Osteoblast (primary cell): Measurements from ENCODE around the gene ASCC3. TPM values are rescaled to one million over a fixed set of nuclear protein-coding genes. Genes with fewer than 3 reads are reported as not detected.

Source experiments
- DNase-seq: peaks from one replicate; pipeline ENCODE4 v3.0.0; 2011; ENCODE audit warnings: low spot score, mixed read lengths; ENCODE audit not compliant: insufficient read length; ENCODE audit errors: missing footprints
- H2AFZ ChIP-seq: 2 replicates; pipeline ENCODE4 v1.6.0; 2011; ENCODE audit warnings: mild to moderate bottlenecking, low read length
- H3K27ac ChIP-seq: 2 replicates; pipeline ENCODE4 v1.5.1; 2011; ENCODE audit warnings: mild to moderate bottlenecking, low read depth, low read length, moderate library complexity
- H3K27me3 ChIP-seq: 2 replicates; pipeline ENCODE4 v1.6.0; 2012; ENCODE audit warnings: mild to moderate bottlenecking, control low read depth, inconsistent platforms, low read length, moderate library complexity; ENCODE audit not compliant: insufficient read depth
- H3K36me3 ChIP-seq: 2 replicates; pipeline ENCODE4 v1.5.1; 2011; ENCODE audit warnings: mild to moderate bottlenecking, low read length, control low read depth, moderate library complexity; ENCODE audit not compliant: insufficient read depth
- H3K4me1 ChIP-seq: 2 replicates; pipeline ENCODE4 v1.5.1; 2011; ENCODE audit warnings: mild to moderate bottlenecking, low read length, control low read depth, moderate library complexity; ENCODE audit not compliant: insufficient read depth
- H3K4me2 ChIP-seq: 2 replicates; pipeline ENCODE4 v1.6.0; 2011; ENCODE audit warnings: mild to moderate bottlenecking, low read length; ENCODE audit not compliant: insufficient read depth
- H3K4me3 ChIP-seq: fragments of 200-600 bp; sonication (generic); 3 replicates; pipeline ENCODE4 v1.5.1; 2012; ENCODE audit warnings: mild to moderate bottlenecking, low read length, inconsistent platforms; ENCODE audit not compliant: insufficient read depth
- H3K79me2 ChIP-seq: 2 replicates; pipeline ENCODE4 v1.6.0; 2012; ENCODE audit warnings: mild to moderate bottlenecking, low read length, control low read depth, inconsistent platforms; ENCODE audit not compliant: insufficient read depth
- H3K9me3 ChIP-seq: 2 replicates; pipeline ENCODE4 v1.5.1; 2011; ENCODE audit warnings: low read depth, low read length, control low read depth
- H4K20me1 ChIP-seq: 2 replicates; pipeline ENCODE4 v1.6.0; 2012; ENCODE audit warnings: mild to moderate bottlenecking, low read length, control low read depth; ENCODE audit not compliant: insufficient read depth
- total RNA-seq: library from RNA; depleted of rRNA; stranded (reverse); fragments of >200 nt; gene quantifications from 2 replicates; pipeline ENCODE4 v1.2.3, GENCODE V29; 2012
- TF ChIP-seq, protein P1 (sequence below): IDR thresholded peaks from 2 replicates; pipeline ENCODE4 v1.5.1; 2011; ENCODE audit warnings: mild to moderate bottlenecking, low read depth, low read length, moderate library complexity; ENCODE audit errors: extremely low read depth

Gene ASCC3
- total RNA-seq, 1 donor: 68.8 TPM

DNA sequence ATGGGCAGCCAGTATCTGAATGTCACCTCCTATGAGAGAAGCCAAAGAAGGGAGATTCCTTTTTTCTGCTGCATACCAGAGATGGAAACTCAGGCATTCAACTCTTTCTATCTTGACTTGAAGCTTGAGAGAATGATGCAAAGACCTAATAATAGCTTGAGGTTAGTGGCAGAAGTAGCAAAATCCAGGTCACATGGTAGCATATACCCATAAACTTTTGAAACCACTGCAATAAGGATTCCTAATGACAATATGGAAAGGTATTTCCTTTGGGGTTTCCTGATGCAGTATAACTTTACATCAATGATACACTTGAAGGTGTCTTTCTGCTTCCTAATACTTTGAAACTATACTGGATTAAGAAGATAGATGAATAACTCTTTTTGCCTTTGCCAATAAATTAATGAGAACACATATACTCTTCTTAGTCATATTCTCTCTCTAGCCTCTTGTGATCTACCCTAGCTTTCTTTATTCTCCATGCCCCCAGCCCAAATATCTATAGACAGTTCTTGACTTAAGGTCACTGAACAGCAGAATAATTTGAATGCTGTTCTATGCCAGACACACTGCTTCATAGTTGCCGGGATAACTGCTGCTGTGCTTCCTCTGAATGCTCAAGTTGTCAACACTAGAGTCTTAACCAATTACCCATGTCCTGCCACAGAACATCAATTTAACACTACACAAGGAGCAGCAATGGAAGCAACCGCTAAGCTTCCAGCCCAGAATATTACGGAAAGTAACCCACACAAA, 260.9 kb downstream of the ASCC3 start:
- peaks cover 9% of the 10 kb centered on the region for H3K36me3 ChIP-seq
- H3K4me1 ChIP-seq: peaks cover 15% of the 10 kb centered on the region
- TF ChIP-seq, protein P1, sequence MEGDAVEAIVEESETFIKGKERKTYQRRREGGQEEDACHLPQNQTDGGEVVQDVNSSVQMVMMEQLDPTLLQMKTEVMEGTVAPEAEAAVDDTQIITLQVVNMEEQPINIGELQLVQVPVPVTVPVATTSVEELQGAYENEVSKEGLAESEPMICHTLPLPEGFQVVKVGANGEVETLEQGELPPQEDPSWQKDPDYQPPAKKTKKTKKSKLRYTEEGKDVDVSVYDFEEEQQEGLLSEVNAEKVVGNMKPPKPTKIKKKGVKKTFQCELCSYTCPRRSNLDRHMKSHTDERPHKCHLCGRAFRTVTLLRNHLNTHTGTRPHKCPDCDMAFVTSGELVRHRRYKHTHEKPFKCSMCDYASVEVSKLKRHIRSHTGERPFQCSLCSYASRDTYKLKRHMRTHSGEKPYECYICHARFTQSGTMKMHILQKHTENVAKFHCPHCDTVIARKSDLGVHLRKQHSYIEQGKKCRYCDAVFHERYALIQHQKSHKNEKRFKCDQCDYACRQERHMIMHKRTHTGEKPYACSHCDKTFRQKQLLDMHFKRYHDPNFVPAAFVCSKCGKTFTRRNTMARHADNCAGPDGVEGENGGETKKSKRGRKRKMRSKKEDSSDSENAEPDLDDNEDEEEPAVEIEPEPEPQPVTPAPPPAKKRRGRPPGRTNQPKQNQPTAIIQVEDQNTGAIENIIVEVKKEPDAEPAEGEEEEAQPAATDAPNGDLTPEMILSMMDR: no peak
- no peaks in the 10 kb centered on the region for H3K79me2 ChIP-seq
- H3K4me3 ChIP-seq: no peak overlapping the region
- no peaks in the 10 kb centered on the region for H3K9me3 ChIP-seq
- H3K27ac ChIP-seq: peak overlapping the region; percentile 45
- DNase-seq: no peak
- H3K27me3 ChIP-seq: no peaks in the 10 kb centered on the region
- H4K20me1 ChIP-seq: no peaks in the 10 kb centered on the region
- no peak overlapping the region for H2AFZ ChIP-seq
- no peak overlapping the region for H3K4me2 ChIP-seq

DNA sequence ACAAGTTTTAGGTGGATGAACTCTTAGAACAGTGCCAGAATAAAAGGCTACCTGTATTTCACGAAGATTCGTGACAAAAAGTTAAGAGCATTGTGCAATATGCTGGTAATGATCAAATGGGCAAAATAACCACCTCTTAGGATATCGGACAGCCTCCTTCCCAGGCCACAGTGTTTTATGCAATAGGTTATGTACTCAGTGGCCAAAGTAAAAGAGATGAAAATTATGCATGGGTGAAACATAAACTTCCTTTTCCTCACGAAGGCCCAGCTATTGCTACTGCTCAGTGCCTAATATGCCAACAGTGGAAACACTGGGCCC, 262.8 kb downstream of the ASCC3 start:
- Histone ChIP-seq H3K4me2 (no peak overlapping the region), H3K27me3 (no peaks in the 10 kb centered on the region), H3K79me2 (no peaks in the 10 kb centered on the region), H3K9me3 (no peaks in the 10 kb centered on the region), H4K20me1 (no peaks in the 10 kb centered on the region), H3K27ac (no peak overlapping the region), H3K36me3 (peaks cover 5% of the 10 kb centered on the region), H3K4me1 (peaks cover 12% of the 10 kb centered on the region), H2AFZ (no peak overlapping the region), H3K4me3 (no peak overlapping the region)
- TF ChIP-seq, protein P1: no peak
- DNase-seq: no peak

DNA sequence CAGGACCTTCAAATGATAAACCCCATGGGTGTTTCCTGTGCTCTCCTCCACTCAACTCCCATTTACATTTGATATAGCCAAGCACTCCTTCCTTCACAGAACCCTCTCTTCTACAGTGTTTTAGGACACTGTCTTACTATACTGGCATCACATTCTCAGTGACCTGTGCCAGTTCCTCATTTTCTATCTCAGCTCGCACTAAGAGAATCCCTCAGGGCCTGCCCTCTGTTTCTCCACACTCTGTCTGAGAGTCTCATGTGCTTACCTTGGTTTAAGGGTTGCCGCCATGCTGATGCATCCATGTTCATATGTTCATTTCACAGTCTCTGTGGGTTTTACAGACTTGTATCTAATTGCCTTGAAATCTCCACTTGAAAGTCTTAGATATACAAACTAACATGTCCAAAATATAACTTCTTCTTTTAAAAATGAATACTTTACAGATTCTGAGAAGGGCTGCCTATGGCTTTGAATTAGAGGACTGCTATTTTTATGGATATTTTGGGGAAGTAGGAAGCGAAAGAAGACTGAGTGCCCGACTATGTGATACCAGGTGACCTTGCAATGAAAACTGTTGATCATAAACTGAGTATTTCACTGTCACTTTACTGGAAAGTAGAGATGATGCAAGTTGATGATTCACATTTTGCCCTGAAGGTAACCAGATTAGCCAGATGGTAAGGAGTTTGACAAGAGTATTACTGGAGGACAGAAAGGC, 263.3 kb downstream of the ASCC3 start:
- Histone ChIP-seq H3K4me2 (no peak overlapping the region), H3K79me2 (no peaks in the 10 kb centered on the region), H2AFZ (no peak overlapping the region), H3K4me3 (no peak overlapping the region), H4K20me1 (no peaks in the 10 kb centered on the region), H3K36me3 (peaks cover 5% of the 10 kb centered on the region), H3K27me3 (no peaks in the 10 kb centered on the region), H3K9me3 (no peaks in the 10 kb centered on the region), H3K27ac (no peak overlapping the region), H3K4me1 (peaks cover 10% of the 10 kb centered on the region)
- TF ChIP-seq, protein P1: no peak
- no peak for DNase-seq

DNA sequence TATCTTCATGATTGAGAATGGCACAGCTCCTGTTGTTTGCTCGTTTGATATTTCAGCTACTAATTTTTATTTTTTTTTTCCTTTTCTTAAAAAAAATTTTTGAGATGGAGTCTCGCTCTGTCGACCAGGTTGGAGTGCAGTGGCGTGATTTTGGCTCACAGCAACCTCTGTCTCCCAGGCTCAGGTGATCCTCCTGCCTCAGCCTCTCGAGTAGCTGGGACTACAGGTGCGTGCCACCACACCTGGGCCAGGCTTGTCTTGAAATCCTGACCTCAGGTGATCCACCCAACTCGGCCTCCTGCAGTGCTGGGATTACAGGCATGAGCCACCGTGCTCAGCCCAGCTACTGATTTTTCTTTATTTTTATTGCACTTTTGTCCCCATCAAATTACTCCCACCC, 266.2 kb downstream of the ASCC3 start:
- H2AFZ ChIP-seq: no peak overlapping the region
- TF ChIP-seq, protein P1: no peak
- H3K27ac ChIP-seq: no peak overlapping the region
- H3K79me2 ChIP-seq: no peaks in the 10 kb centered on the region
- H3K27me3 ChIP-seq: no peaks in the 10 kb centered on the region
- H3K4me3 ChIP-seq: no peak overlapping the region
- H3K4me2 ChIP-seq: no peak overlapping the region
- H3K9me3 ChIP-seq: no peaks in the 10 kb centered on the region
- no peaks in the 10 kb centered on the region for H3K36me3 ChIP-seq
- peaks cover 2% of the 10 kb centered on the region for H3K4me1 ChIP-seq
- no peaks in the 10 kb centered on the region for H4K20me1 ChIP-seq
- DNase-seq: no peak
